G401 (cell line): ENCODE data around the gene GRHL1. TPM values are rescaled to one million over a fixed set of nuclear protein-coding genes. Genes with fewer than 3 reads are reported as not detected.
A peak's percentile ranks its signal among the peaks of the same experiment; 100 is the strongest.

Experiments used
- DNase-seq: peaks from one replicate; pipeline ENCODE4 v3.0.0-alpha.2; 2015; ENCODE audit warnings: low spot score
- in situ Hi-C: cut with HindIII; loops from 2 replicates; pipeline ENCODE4 v1.10.0; 2016; ENCODE audit warnings: low sequenced_read_pairs, mixed read lengths
- total RNA-seq: library from RNA; depleted of rRNA; stranded (reverse); fragments of >200 nt; shearing (Covaris generic); gene quantifications from 2 replicates; pipeline ENCODE4 v1.2.3, GENCODE V29; 2014

Gene GRHL1
- total RNA-seq, 1 experiment from 2014 or later = 0.14 TPM

GRCh38 chr2:9984871-9985480, 33.5 kb downstream of the GRHL1 start:
- no peak for DNase-seq
- in situ Hi-C loops = no loop called here

DNA sequence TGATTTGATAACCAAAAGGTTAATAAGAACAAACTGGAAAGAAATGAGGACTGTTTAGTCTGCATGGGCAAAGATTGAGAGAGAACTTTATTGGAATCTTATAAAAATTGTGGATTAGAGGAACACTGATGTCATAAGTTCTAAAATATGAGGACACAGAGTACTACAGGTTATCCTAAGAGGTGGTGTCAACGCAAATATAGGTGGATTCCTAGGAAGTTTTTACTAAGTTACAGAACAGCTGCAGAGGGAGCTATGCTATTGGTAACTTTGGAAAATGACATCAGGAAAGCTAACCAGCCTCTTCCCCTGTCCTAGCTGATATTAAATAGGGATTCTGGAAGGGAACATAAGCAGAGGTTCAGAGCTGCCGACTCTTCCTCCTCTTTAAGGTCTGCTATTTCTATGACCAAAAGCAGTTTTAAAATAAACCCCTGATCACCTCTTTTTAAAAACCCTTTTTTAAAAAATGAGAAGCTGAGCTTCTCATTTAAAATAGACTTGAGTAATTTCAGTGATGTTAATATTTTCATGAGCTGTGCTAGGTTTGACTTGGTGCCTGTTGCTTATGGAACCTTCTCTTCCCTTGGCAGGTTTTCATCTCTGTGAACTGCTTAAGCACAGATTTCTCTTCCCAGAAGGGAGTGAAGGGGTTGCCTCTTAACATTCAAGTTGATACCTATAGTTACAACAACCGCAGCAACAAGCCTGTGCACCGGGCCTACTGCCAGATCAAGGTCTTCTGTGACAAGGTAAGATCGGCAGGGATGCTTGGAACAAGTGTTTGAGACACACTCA, 34.2 kb downstream of the GRHL1 start:
- in situ Hi-C loops = no loop called here
- DNase-seq = no peak

GRCh38 chr2:9988320-9988719, 36.8 kb downstream of the GRHL1 start:
- no peak for DNase-seq
- in situ Hi-C loops = no loop called here

DNA sequence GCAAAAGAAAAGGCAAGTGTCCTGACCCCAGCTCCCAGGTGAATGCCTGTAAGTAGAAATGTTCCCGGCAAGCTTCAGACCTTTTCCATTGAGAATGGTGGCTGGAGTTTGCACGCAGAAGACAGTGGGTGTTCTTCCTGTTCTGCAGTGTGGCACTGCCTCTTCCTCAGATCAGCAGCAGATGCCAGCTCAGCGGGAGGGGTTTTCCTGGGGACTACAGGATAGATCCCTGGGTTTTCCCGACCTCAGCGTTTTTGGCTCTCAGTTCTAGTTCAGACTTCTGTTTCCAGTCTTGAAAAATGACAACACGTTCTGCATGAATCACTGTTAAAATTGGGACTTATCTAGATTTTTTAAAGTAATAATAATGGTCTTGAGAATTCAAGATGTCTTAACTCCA, 39.2 kb downstream of the GRHL1 start:
- DNase-seq = peak; percentile 93
- in situ Hi-C loops = no loop called here

GRCh38 chr2:9991221-9991620, 39.7 kb downstream of the GRHL1 start:
- no peak for DNase-seq
- in situ Hi-C loops = no loop called here

GRCh38 chr2:9991829-9992273, 40.4 kb downstream of the GRHL1 start:
- no peak for DNase-seq
- in situ Hi-C loops = no loop called here

DNA sequence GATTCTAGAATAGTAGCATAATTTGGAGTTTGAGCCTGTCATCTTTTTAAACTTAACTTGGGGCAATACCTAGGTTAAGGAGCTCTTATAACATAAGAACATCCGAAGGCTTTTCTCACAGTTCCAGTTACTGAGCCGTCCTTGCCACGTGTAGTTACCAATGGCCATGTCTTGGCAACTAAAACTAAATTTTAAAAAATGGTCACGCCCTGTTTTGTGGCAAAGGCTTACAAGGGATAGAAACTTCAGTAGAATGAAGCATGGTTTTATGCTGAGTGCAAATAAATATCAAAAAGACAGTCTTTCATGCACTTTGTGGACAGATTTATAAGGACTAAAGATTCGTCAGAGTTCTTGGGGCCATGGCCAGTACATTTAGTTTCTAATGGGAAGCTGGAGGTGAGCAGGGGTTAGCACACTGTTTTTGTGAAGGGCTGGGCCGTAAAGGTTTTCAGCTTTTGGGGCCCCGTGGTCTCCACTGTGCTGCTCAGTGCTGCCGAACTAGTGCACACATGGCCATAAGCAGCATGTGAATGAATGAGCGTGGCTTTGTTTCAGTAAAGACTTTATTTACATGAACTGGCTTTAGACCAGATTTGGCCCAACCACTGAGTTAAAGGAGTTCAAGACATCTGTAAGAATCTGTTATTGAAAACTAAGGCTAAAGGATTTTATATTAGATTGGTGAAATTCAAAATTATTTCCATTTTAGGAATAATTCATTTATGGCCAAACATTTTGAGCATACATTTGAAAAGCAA, 41.1 kb downstream of the GRHL1 start:
- in situ Hi-C loops = no loop called here

GRCh38 chr2:9993488-9994165, 42.1 kb downstream of the GRHL1 start:
- in situ Hi-C loops = no loop called here
- DNase-seq = peak; percentile 38

More for the DNA sequence above, 41.1 kb downstream of the GRHL1 start:
- DNase-seq = no peak

- no peak for DNase-seq
- in situ Hi-C loops = no loop called here
Observed at GRCh38 chr2:9994462-9994861, 43.0 kb downstream of the GRHL1 start.

DNA sequence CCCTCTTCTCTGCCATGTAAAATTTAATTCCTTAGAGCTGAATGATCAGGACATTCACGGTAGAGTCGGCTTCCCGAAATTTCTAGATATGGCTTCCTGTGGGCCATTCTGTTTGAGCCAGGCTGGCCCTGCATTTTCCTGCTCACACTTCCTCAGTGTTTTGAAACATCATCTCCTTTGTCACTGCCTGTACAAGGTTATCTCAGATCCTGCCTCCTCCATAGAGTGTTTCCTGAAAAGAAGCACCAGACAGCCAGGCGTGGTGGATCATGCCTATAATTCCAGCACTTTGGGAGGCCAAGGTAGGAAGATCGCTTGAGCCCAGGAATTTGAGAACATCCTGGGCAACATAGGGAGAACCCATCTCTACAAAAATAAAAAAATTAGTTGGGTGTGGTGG, 43.6 kb downstream of the GRHL1 start:
- DNase-seq = no peak

DNA sequence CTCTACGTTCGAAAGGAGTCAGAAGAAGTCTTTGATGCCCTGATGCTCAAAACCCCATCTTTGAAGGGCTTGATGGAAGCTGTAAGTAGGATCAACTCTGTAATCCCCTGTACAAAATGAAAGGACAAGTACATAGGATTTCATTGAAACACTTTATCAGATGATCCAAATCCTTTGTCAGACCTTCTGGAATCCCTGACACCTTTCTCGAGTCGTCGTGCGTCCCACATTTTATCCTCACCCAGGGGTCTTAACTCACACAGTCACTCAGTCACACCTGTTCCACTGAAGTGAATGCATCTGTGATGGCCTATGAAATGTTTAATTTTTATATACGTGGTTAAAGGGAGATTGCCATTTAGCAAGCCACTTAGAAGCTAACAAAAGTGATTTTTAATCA, 44.8 kb downstream of the GRHL1 start:
- no peak for DNase-seq
- in situ Hi-C loops = no loop called here

More for the DNA sequence above, 43.6 kb downstream of the GRHL1 start:
- in situ Hi-C loops = no loop called here

GRCh38 chr2:9997936-9998335, 46.4 kb downstream of the GRHL1 start:
- no peak for DNase-seq
- in situ Hi-C loops = no loop called here

DNA sequence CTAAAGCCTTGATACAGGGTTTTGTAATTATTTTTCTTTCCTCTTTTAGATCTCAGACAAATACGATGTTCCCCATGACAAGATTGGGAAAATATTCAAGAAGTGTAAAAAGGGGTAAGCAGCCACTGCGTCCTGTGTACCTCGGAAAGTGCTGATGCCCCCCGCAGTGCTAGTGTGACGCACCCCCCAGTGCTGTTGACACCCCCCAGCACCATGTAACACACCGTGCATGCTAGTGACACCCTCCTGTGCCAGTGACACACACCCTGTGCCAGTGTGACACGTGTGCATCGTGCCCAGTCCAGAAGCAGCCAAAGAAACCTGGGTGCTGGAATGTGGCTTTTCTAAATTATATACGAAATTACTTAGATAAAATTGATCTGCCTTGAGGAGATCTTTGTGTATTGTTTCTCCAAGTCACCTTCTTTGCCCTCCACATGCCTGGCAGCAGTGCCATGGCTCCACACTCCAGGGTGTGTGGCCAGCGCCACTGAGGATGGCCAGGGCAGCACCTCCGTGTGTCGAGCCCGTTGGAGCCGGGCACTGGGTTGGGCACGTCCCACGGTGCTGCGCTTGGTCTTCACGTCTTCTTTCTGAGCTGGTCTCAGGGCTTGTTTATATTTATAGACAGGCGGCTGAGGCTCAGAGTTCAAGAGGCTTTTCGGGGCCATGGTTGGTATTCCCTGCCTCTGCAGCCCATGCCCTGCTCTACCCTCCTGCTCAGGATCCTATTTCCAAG, 47.6 kb downstream of the GRHL1 start:
- in situ Hi-C loops = no loop called here

GRCh38 chr2:9999693-10000092, 48.2 kb downstream of the GRHL1 start:
- no peak for DNase-seq
- in situ Hi-C loops = no loop called here

More for the DNA sequence above, 47.6 kb downstream of the GRHL1 start:
- DNase-seq = no peak

- in situ Hi-C loops = no loop called here
- DNase-seq = no peak
Observed at GRCh38 chr2:10000541-10000940, 49.0 kb downstream of the GRHL1 start.

- no peak for DNase-seq
- in situ Hi-C loops = no loop called here
Observed at GRCh38 chr2:10001586-10001985, 50.1 kb downstream of the GRHL1 start.

DNA sequence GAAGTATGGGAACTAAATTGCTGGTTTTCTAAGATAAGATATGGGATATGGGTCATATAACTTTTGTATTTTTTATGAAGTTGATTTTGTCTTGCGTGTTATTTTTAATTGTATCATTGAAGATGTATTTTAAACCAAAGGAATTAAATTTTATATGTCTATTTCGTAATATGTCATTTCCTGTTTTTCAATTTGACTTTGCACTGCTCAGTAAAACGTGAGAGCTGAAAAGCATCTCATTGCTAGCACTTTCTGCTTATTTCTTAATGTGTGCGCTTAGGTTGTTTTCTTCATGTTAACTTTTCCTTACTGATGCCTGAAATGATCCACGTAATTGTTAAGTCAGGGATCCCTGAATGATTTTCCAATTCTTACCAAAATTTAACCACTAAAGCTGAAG, 50.6 kb downstream of the GRHL1 start:
- DNase-seq = no peak
- in situ Hi-C loops = no loop called here

GRCh38 chr2:10002681-10003080, 51.2 kb downstream of the GRHL1 start:
- DNase-seq = no peak
- in situ Hi-C loops = no loop called here
